K562 (cell line): ENCODE data around the gene TBL1XR1. TPM values are rescaled to one million over a fixed set of nuclear protein-coding genes. Genes with fewer than 3 reads are reported as not detected.

Source experiments
- CBX8 ChIP-seq: fragments of 200-600 bp; sonication (generic); IDR thresholded peaks from 2 replicates; pipeline ENCODE4 v1.6.1; 2012; ENCODE audit warnings: borderline replicate concordance, mixed run types, low read depth, mild to moderate bottlenecking, moderate library complexity, mixed read lengths, low read length, control low read depth, inconsistent platforms; ENCODE audit not compliant: poor library complexity, severe bottlenecking; ENCODE audit errors: extremely low read depth
- CCAR2 ChIP-seq: fragments of 200-400 bp; formaldehyde crosslinking; IDR thresholded peaks from 2 replicates; pipeline ENCODE4 v1.6.1; 2017; ENCODE audit warnings: mild to moderate bottlenecking, low read depth, low read length
- GTF2A2 ChIP-seq: IDR thresholded peaks from 2 replicates; pipeline ENCODE4 v1.6.1; 2016; ENCODE audit warnings: mild to moderate bottlenecking, missing genetic modification characterization, missing compliant biosample characterization
- HDGF ChIP-seq: fragments of 450-650 bp; IDR thresholded peaks from 2 replicates; pipeline ENCODE4 v1.6.1; 2016
- KDM5B ChIP-seq: fragments of 200-600 bp; sonication (generic); IDR thresholded peaks from 2 replicates; pipeline ENCODE4 v1.6.1; 2012; ENCODE audit warnings: low read depth, mild to moderate bottlenecking, moderate library complexity, low read length, control low read depth, inconsistent platforms; ENCODE audit not compliant: insufficient replicate concordance
- MBD2 ChIP-seq: sonication (generic); IDR thresholded peaks from 2 replicates; pipeline ENCODE4 v1.6.1; 2016; ENCODE audit warnings: low read depth, borderline replicate concordance
- MEIS2 ChIP-seq: fragments of 450-650 bp; IDR thresholded peaks from 2 replicates; pipeline ENCODE4 v1.6.1; 2014; ENCODE audit warnings: mild to moderate bottlenecking; ENCODE audit not compliant: partially characterized antibody
- NFRKB ChIP-seq: fragments of 450-650 bp; IDR thresholded peaks from 2 replicates; pipeline ENCODE4 v1.6.1; 2016; ENCODE audit warnings: low read depth
- RBM25 ChIP-seq: fragments of 200-400 bp; formaldehyde crosslinking; IDR thresholded peaks from 2 replicates; pipeline ENCODE4 v1.6.1; 2018; ENCODE audit warnings: low read length, low read depth, moderate library complexity; ENCODE audit not compliant: severe bottlenecking
- SMAD1 ChIP-seq: fragments of 150-350 bp; IDR thresholded peaks from 2 replicates; pipeline ENCODE4 v1.6.1; 2014; ENCODE audit warnings: low read length, low read depth; ENCODE audit not compliant: partially characterized antibody
- ZBTB40 ChIP-seq, 2 experiments: fragments of 450-650 bp in 1 of 2; sonication (generic) in 1 of 2; formaldehyde crosslinking in 1 of 2; IDR thresholded peaks; 2 replicates each; pipeline versions ENCODE4 v1.7.1 to v1.9.0; 2016 to 2022; ENCODE audit warnings: inconsistent platforms in 1 of 2, mild to moderate bottlenecking in 1 of 2, missing genetic modification reagents in 1 of 2
- ZNF707 ChIP-seq: fragments of 250-450 bp; sonication (Bioruptor Pico); conservative IDR thresholded peaks from 2 replicates; pipeline ENCODE4 v1.8.0; 2022; ENCODE audit warnings: inconsistent platforms, mild to moderate bottlenecking, moderate library complexity
- polyA plus RNA-seq, 8 experiments: library from polyadenylated mRNA; depleted of rRNA in 4 of 8; stranded (reverse) in 5 of 8; unstranded in 3 of 8; fragments of >200 nt; fragmentation: Nextera tagmentation in 2 of 8; fragmentation: Illumina TruSeq in 1 of 8; extraction: Ambion mirVana in 2 of 8; extraction: Trizol in 1 of 8; gene quantifications; 2 replicates each; pipeline versions ENCODE4 v1.2.1 to v1.2.3, GENCODE V29; 2011 to 2014; ENCODE audit warnings: inconsistent platforms in 1 of 8, missing spikeins in 1 of 8
- total RNA-seq, 7 experiments: library from RNA; depleted of rRNA in 6 of 7; stranded (reverse); fragments of >200 nt in 6 of 7; fragmentation: Illumina TruSeq in 2 of 7; extraction: Trizol in 2 of 7; gene quantifications; 2 replicates each; pipeline versions ENCODE4 v1.2.1 to v1.2.3, GENCODE V29; 2011 to 2021; ENCODE audit warnings: low replicate concordance in 1 of 7

The TBL1XR1 gene
- total and polyA plus RNA-seq, 9 of the 15 experiments (the other 6 are each of a cell fraction or from before 2014, with no cell fraction given): 19.6 to 171 (median 83.3) TPM

GRCh38 chr3:177135841-177136492, 61.3 kb downstream of the TBL1XR1 start (continued):
- TF ChIP-seq MBD2 (no peak), MEIS2 (no peak), CCAR2 (no peak), ZBTB40 (IDR thresholded peaks at IDR 0.05) (no peak), ZBTB40 (CRISPR knock-in tag; IDR thresholded peaks at IDR 0.05) (no peak), ZNF707 (CRISPR knock-in tag) (no peak), RBM25 (no peak), GTF2A2 (tag) (no peak), CBX8 (no peak), SMAD1 (no peak), KDM5B (no peak), HDGF (no peak), NFRKB (no peak)
